Activated CD8-positive, alpha-beta memory T cell treated with anti-CD3 and anti-CD28 coated beads for 1 hour (primary cell): ENCODE measurements around the gene CPAMD8.

Source experiments
- DNase-seq, 2 donors: peaks; one replicate each; pipeline ENCODE4 v3.0.0-alpha.2; 2020; ENCODE audit warnings: low read depth in 1 of 2; ENCODE audit errors: extremely low read depth in 1 of 2

CPAMD8 gene

GRCh38 chr19:16922592-16922934, 104.0 kb downstream of the CPAMD8 start:
- DNase-seq: no peak

GRCh38 chr19:16921766-16922591, 104.6 kb downstream of the CPAMD8 start:
- DNase-seq: no peak

GRCh38 chr19:16920816-16921529, 105.6 kb downstream of the CPAMD8 start:
- DNase-seq: no peak

GRCh38 chr19:16919496-16919895, 107.1 kb downstream of the CPAMD8 start:
- DNase-seq: no peak

GRCh38 chr19:16917401-16917800, 109.2 kb downstream of the CPAMD8 start:
- no peak for DNase-seq

GRCh38 chr19:16915734-16916133, 110.9 kb downstream of the CPAMD8 start:
- DNase-seq: no peak

GRCh38 chr19:16915135-16915534, 111.5 kb downstream of the CPAMD8 start:
- no peak for DNase-seq

GRCh38 chr19:16914421-16914820, 112.2 kb downstream of the CPAMD8 start:
- DNase-seq: no peak

- DNase-seq: no peak
Observed at GRCh38 chr19:16912780-16913179, 113.8 kb downstream of the CPAMD8 start.

GRCh38 chr19:16911046-16911445, 115.6 kb downstream of the CPAMD8 start:
- DNase-seq: no peak

- no peak for DNase-seq
Observed at GRCh38 chr19:16908759-16909158, 117.9 kb downstream of the CPAMD8 start.

- no peak for DNase-seq
Observed at GRCh38 chr19:16904599-16904998, 122.0 kb downstream of the CPAMD8 start.

GRCh38 chr19:16903347-16903746, 123.3 kb downstream of the CPAMD8 start:
- DNase-seq: no peak

GRCh38 chr19:16902545-16902944, 124.1 kb downstream of the CPAMD8 start:
- DNase-seq: no peak

- DNase-seq: no peak
Observed at GRCh38 chr19:16901491-16902175, 125.0 kb downstream of the CPAMD8 start.

- no peak for DNase-seq
Observed at GRCh38 chr19:16899566-16900075, 127.0 kb downstream of the CPAMD8 start.

- DNase-seq: no peak
Observed at GRCh38 chr19:16898361-16899015, 128.1 kb downstream of the CPAMD8 start.

GRCh38 chr19:16897856-16898161, 128.8 kb downstream of the CPAMD8 start:
- DNase-seq: no peak

GRCh38 chr19:16897029-16897855, 129.4 kb downstream of the CPAMD8 start:
- DNase-seq: peak; percentile 19 to 57
